Hippocampal formation (tissue), 2 donors: ENCODE results near the gene IL1R2.
"Not testable (repeated sequence)": the region's sequence is repeated elsewhere in the genome, so short reads cannot be mapped to it uniquely, and the experiment has no call there.

Source experiments
- DNase-seq, 2 donors: peaks; one replicate each; lab custom pipeline; 2025; lab: John Stamatoyannopoulos, UW

Gene IL1R2

GRCh38 chr2:101998896-101999789 lies 7.4 kb downstream of the IL1R2 start:
- DNase-seq, result no peak

GRCh38 chr2:102000012-102000411 lies 8.3 kb downstream of the IL1R2 start:
- DNase-seq, result no peak

GRCh38 chr2:102000813-102001766 lies 9.3 kb downstream of the IL1R2 start:
- no peak for DNase-seq

- no peak for DNase-seq
Observed at GRCh38 chr2:102001767-102002142, 10.0 kb downstream of the IL1R2 start.

- DNase-seq, result no peak
Observed at GRCh38 chr2:102002228-102002627, 10.5 kb downstream of the IL1R2 start.

GRCh38 chr2:102002909-102003308 lies 11.1 kb downstream of the IL1R2 start:
- DNase-seq, result not testable (repeated sequence)

- DNase-seq, result no peak
Observed at GRCh38 chr2:102003696-102004095, 11.9 kb downstream of the IL1R2 start.

- DNase-seq, result no peak
Observed at GRCh38 chr2:102004581-102004980, 12.8 kb downstream of the IL1R2 start.

GRCh38 chr2:102005449-102005848 lies 13.7 kb downstream of the IL1R2 start:
- DNase-seq, result no peak

GRCh38 chr2:102005989-102006885 lies 14.5 kb downstream of the IL1R2 start:
- DNase-seq, result no peak

- DNase-seq, result no peak
Observed at GRCh38 chr2:102006886-102007278, 15.1 kb downstream of the IL1R2 start.

- DNase-seq, result no peak
Observed at GRCh38 chr2:102008490-102008889, 16.7 kb downstream of the IL1R2 start.

- DNase-seq, result no peak
Observed at GRCh38 chr2:102009557-102009956, 17.8 kb downstream of the IL1R2 start.

- DNase-seq, result no peak
Observed at GRCh38 chr2:102010902-102011301, 19.1 kb downstream of the IL1R2 start.

- DNase-seq, result no peak
Observed at GRCh38 chr2:102012061-102012614, 20.4 kb downstream of the IL1R2 start.

- no peak for DNase-seq
Observed at GRCh38 chr2:102013206-102014040, 21.7 kb downstream of the IL1R2 start.

GRCh38 chr2:102014041-102014345 lies 22.2 kb downstream of the IL1R2 start:
- DNase-seq, result no peak

- no peak for DNase-seq
Observed at GRCh38 chr2:102015399-102015798, 23.6 kb downstream of the IL1R2 start.

GRCh38 chr2:102016399-102016955 lies 24.7 kb downstream of the IL1R2 start:
- no peak for DNase-seq

- no peak for DNase-seq
Observed at GRCh38 chr2:102018823-102019445, 27.2 kb downstream of the IL1R2 start.
